ENCODE data around the gene GALNT9.

DNA sequence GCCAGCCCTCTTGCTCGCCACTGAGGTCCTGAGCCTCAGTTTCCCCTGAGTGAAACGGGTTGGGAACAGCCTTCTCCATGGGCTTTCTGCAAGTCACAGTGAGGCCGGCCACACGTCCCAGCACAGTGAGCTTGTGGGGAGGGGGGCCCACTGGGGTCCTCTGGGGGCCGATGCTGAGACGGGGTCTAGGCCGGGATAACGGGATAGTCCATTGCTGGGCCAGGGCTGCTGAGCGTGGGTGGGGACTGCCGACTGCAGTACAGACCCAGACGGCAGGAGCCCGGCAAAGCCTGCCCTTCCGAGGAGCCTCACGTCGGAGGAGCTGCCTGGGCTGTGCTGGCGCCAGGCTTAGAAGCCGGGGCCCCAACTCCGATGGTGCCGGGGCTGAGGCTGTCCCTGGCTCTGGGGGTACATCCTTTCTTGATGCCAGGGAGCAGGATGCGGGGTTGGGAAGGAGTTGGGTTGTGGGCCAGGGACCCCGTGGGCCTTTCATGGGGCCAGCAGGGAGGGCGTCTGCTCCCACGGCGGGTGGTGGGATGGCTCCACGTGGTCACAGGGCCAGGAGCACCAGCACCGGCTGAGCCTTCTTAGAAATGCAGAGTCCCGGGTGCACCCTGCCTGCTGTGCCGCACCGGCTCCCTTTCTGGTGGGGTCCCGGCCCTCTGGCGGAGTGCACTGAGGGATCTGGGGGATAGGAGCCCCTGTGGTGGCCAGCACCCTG, 160.9 kb downstream of the GALNT9 start:
- TF ChIP-seq, protein P1, sequence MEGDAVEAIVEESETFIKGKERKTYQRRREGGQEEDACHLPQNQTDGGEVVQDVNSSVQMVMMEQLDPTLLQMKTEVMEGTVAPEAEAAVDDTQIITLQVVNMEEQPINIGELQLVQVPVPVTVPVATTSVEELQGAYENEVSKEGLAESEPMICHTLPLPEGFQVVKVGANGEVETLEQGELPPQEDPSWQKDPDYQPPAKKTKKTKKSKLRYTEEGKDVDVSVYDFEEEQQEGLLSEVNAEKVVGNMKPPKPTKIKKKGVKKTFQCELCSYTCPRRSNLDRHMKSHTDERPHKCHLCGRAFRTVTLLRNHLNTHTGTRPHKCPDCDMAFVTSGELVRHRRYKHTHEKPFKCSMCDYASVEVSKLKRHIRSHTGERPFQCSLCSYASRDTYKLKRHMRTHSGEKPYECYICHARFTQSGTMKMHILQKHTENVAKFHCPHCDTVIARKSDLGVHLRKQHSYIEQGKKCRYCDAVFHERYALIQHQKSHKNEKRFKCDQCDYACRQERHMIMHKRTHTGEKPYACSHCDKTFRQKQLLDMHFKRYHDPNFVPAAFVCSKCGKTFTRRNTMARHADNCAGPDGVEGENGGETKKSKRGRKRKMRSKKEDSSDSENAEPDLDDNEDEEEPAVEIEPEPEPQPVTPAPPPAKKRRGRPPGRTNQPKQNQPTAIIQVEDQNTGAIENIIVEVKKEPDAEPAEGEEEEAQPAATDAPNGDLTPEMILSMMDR (IDR thresholded peaks at IDR 0.05 in 8 of 11, conservative IDR thresholded peaks at IDR 0.05 in 3 of 11) = no peak
- TF ChIP-seq POLR2A (IDR thresholded peaks at IDR 0.05) = no peak
- no peak for TF ChIP-seq POLR2AphosphoS5 (IDR thresholded peaks at IDR 0.05)
